IMR-90 (cell line): ENCODE measurements around the gene CCDC88C. TPM values are rescaled to one million over a fixed set of nuclear protein-coding genes. Genes with fewer than 3 reads are reported as not detected.

Experiments used
- ATAC-seq: fragments of 200-7000 bp; cut with Tn5 transposase; 2 replicates; pipeline ENCODE4 v1.9.1; 2020; ENCODE audit warnings: low read depth, mild to moderate bottlenecking, moderate library complexity
- BruUV-seq: library from RNA; stranded (reverse); fragments of 400-500 nt; replicated peaks from 2 replicates; lab custom pipeline; 2021; lab: Mats Ljungman, UMichigan
- CTCF ChIA-PET: fragments of 300-600 bp; formaldehyde crosslinking; extraction: SDS; loops from one replicate; lab custom pipeline; 2021; ENCODE audit warnings: antibody characterized with exemption; lab: Yijun Ruan, JAX
- POLR2A ChIA-PET: fragments of 300-600 bp; sonication (Branson Sonifier 250); formaldehyde crosslinking; loops from one replicate; lab custom pipeline; 2022; ENCODE audit warnings: antibody characterized with exemption; ENCODE audit not compliant: unreplicated experiment; lab: Charles Lee
- DNase-seq: peaks from one replicate; pipeline ENCODE4 v3.0.0; 2013
- H2AFZ ChIP-seq: replicated peaks from 2 replicates; pipeline ENCODE3; 2013; ENCODE audit warnings: low read length, mild to moderate bottlenecking; ENCODE audit not compliant: poor library complexity
- H2AK5ac ChIP-seq: 2 replicates; pipeline ENCODE4 v1.6.1; 2013; ENCODE audit warnings: low read depth, low read length, inconsistent platforms
- H2AK9ac ChIP-seq: replicated peaks from 2 replicates; pipeline ENCODE3; 2013; ENCODE audit warnings: mild to moderate bottlenecking, low read depth, low read length, moderate library complexity; ENCODE audit not compliant: poor library complexity
- H2BK120ac ChIP-seq: 2 replicates; pipeline ENCODE4 v1.6.1; 2013; ENCODE audit warnings: low read depth, low read length, inconsistent platforms
- H2BK15ac ChIP-seq: 3 replicates; pipeline ENCODE4 v1.6.1; 2013; ENCODE audit warnings: low read depth, low read length, inconsistent platforms
- H2BK20ac ChIP-seq: 2 replicates; pipeline ENCODE4 v1.6.1; 2013; ENCODE audit warnings: low read depth, mild to moderate bottlenecking, inconsistent platforms, low read length, moderate library complexity
- H2BK5ac ChIP-seq: 2 replicates; pipeline ENCODE4 v1.6.1; 2013; ENCODE audit warnings: mild to moderate bottlenecking, low read depth, low read length, inconsistent platforms; ENCODE audit not compliant: poor library complexity, severe bottlenecking
- H3K14ac ChIP-seq: replicated peaks from 2 replicates; pipeline ENCODE4 v1.6.1; 2013; ENCODE audit warnings: low read depth, low read length, inconsistent platforms
- H3K18ac ChIP-seq: 2 replicates; pipeline ENCODE4 v1.6.1; 2013; ENCODE audit warnings: low read depth, low read length, control low read depth
- H3K23ac ChIP-seq: 2 replicates; pipeline ENCODE4 v1.6.1; 2013; ENCODE audit warnings: low read depth, low read length, inconsistent platforms
- H3K27ac ChIP-seq: 2 replicates; pipeline ENCODE4 v1.5.1; 2013; ENCODE audit warnings: mild to moderate bottlenecking, control low read depth, low read length; ENCODE audit not compliant: insufficient read depth
- H3K27me3 ChIP-seq: 2 replicates; pipeline ENCODE4 v1.6.1; 2013; ENCODE audit warnings: low read length; ENCODE audit not compliant: control insufficient read depth, insufficient read depth
- H3K36me3 ChIP-seq: 2 replicates; pipeline ENCODE4 v1.6.1; 2013; ENCODE audit warnings: low read length, mixed read lengths; ENCODE audit not compliant: control insufficient read depth, insufficient read depth
- H3K4ac ChIP-seq: 2 replicates; pipeline ENCODE4 v1.6.1; 2013; ENCODE audit warnings: low read depth, low read length, inconsistent platforms
- H3K4me1 ChIP-seq: 2 replicates; pipeline ENCODE4 v1.6.1; 2013; ENCODE audit warnings: low read length, mixed read lengths; ENCODE audit not compliant: control insufficient read depth, insufficient read depth
- H3K4me2 ChIP-seq: 2 replicates; pipeline ENCODE4 v1.6.1; 2013; ENCODE audit warnings: low read depth, mild to moderate bottlenecking, control low read depth, low read length, moderate library complexity
- H3K4me3 ChIP-seq: 2 replicates; pipeline ENCODE4 v1.5.1; 2013; ENCODE audit warnings: low read depth, mild to moderate bottlenecking, control low read depth, low read length, moderate library complexity; ENCODE audit not compliant: insufficient read depth
- H3K56ac ChIP-seq: 2 replicates; pipeline ENCODE4 v1.6.1; 2013; ENCODE audit warnings: low read length, inconsistent platforms; ENCODE audit not compliant: insufficient read depth; ENCODE audit errors: extremely low read depth
- H3K79me1 ChIP-seq, 2 experiments: 2 replicates each; pipeline ENCODE4 v1.6.1; 2013; ENCODE audit warnings: low read length in 2 of 2, inconsistent platforms in 1 of 2, low read depth in 1 of 2
- H3K9ac ChIP-seq: 2 replicates; pipeline ENCODE4 v1.6.1; 2013; ENCODE audit warnings: low read depth, low read length, control low read depth
- H3K9me1 ChIP-seq: 2 replicates; pipeline ENCODE4 v1.6.1; 2013; ENCODE audit warnings: low read length, inconsistent platforms; ENCODE audit not compliant: insufficient read depth
- H3K9me3 ChIP-seq: 2 replicates; pipeline ENCODE4 v1.6.1; 2013; ENCODE audit warnings: low read length; ENCODE audit not compliant: control insufficient read depth, insufficient read depth
- H4K20me1 ChIP-seq: 2 replicates; pipeline ENCODE4 v1.6.1; 2013; ENCODE audit warnings: low read length, inconsistent platforms; ENCODE audit not compliant: insufficient read depth
- H4K5ac ChIP-seq: 2 replicates; pipeline ENCODE4 v1.6.1; 2013; ENCODE audit warnings: mild to moderate bottlenecking, low read depth, low read length, control low read depth
- H4K8ac ChIP-seq, 2 experiments: 2 replicates each; pipeline ENCODE4 v1.6.1; 2013; ENCODE audit warnings: low read depth in 2 of 2, low read length in 2 of 2, control low read depth in 1 of 2, inconsistent platforms in 1 of 2
- H4K91ac ChIP-seq: 2 replicates; pipeline ENCODE4 v1.6.1; 2013; ENCODE audit warnings: low read depth, low read length, inconsistent platforms; ENCODE audit not compliant: insufficient read depth
- ELK1 ChIP-seq: fragments of 150-350 bp; IDR thresholded peaks from 2 replicates; pipeline ENCODE4 v1.6.1; 2016; ENCODE audit warnings: low read depth, mild to moderate bottlenecking, low read length, moderate library complexity, borderline replicate concordance
- FOS ChIP-seq: fragments of 150-350 bp; IDR thresholded peaks from 2 replicates; pipeline ENCODE4 v1.6.1; 2016; ENCODE audit warnings: low read depth, low read length
- MXI1 ChIP-seq: IDR thresholded peaks from 2 replicates; pipeline ENCODE4 v1.6.1; 2012; ENCODE audit warnings: low read depth, mild to moderate bottlenecking, low read length, moderate library complexity, borderline replicate concordance
- POLR2A ChIP-seq: IDR thresholded peaks from 2 replicates; pipeline ENCODE4 v1.6.1; 2012; ENCODE audit warnings: mild to moderate bottlenecking, low read depth, low read length
- WGBS, 2 experiments: methylation state at CpG; one replicate each; pipeline versions ENCODE4 v1.1.5 to v1.1.7; 2013; ENCODE audit warnings: missing lambda C conversion rate in 2 of 2; ENCODE audit not compliant: insufficient read length in 1 of 2; ENCODE audit errors: extremely low coverage in 2 of 2; 5-methylcytosine and 5-hydroxymethylcytosine counted together
- dilution Hi-C: fragments of 300-500 bp; cut with HindIII; formaldehyde crosslinking; loops from one replicate; pipeline ENCODE4 v1.14.3; 2018; ENCODE audit warnings: low sequenced_read_pairs; ENCODE audit not compliant: unreplicated experiment
- in situ Hi-C: fragments of 300-500 bp; cut with MboI; formaldehyde crosslinking; loops from 3 replicates; pipeline ENCODE4 v1.14.3; 2019; ENCODE audit warnings: low sequenced_read_pairs, inconsistent platforms, mixed read lengths
- intact Hi-C: fragments of 100-400 bp; cut with micrococcal nuclease; formaldehyde crosslinking; loops from 2 replicates; pipeline ENCODE4 v1.10.0; 2022
- polyA plus RNA-seq, 3 experiments: library from polyadenylated mRNA; depleted of rRNA; stranded (reverse); fragments of >200 nt; gene quantifications; 2 replicates each; pipeline ENCODE4 v1.2.3, GENCODE V29; 2012; ENCODE audit warnings: low replicate concordance in 1 of 3
- total RNA-seq: library from RNA; depleted of rRNA; stranded (reverse); fragments of >200 nt; gene quantifications from 2 replicates; pipeline ENCODE4 v1.2.3, GENCODE V29; 2012

CCDC88C gene
- total and polyA plus RNA-seq, 2 of the 4 experiments (the other 2 are of a cell fraction), result 0.17 to 0.18 TPM

DNA sequence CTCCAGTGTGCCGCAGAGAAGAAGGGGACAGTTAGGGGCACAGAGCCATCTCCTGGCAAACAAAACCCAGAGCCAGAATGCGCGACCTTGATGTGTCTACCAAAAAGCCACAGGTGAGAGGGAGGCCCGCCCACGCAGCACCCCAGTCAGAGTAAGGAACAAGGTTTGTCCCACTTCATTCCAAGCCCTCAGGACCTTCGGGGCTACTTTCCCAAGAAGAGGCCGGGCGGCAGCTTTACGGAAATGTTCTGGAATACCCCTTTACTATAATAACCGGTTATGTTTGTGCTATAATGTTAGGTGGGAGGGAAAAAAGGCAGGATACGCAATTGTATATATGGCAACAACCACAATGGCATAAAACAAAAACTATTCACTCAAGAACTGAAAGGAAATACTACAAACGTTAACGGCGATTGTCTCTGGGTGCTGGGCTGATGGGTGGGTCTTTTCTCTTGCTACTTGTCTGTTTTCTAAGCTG is 12.3 kb downstream of the CCDC88C start:
- in situ Hi-C loops (no loop called here), intact Hi-C loops (no loop called here), dilution Hi-C loops (no loop called here)
- no peak overlapping the region for H2BK120ac ChIP-seq
- H4K5ac ChIP-seq, result no peak overlapping the region
- H3K14ac ChIP-seq, result no peak overlapping the region
- H3K9me1 ChIP-seq, result no peaks in the 10 kb centered on the region
- ATAC-seq, result no peak
- H3K9me3 ChIP-seq, result no peaks in the 10 kb centered on the region
- no peaks in the 10 kb centered on the region for H3K79me1 ChIP-seq
- H2BK20ac ChIP-seq, result no peak overlapping the region
- no peak for DNase-seq
- H3K4me1 ChIP-seq, result no peaks in the 10 kb centered on the region
- peaks cover 10% of the 10 kb centered on the region; the same call in 1 of the 2 replicates for H3K27me3 ChIP-seq
- H3K36me3 ChIP-seq, result no peaks in the 10 kb centered on the region
- no peak overlapping the region for H3K9ac ChIP-seq
- H3K4ac ChIP-seq, result no peak overlapping the region
- H2BK15ac ChIP-seq, result no peak overlapping the region
- CTCF ChIA-PET, result interaction anchor here (1.1 kb wide), 1 partner anchor 10 kb away, joined by 4 read pairs; no protein-coding TSS in a partner anchor
- TF ChIP-seq MXI1 (no peak), POLR2A (no peak), ELK1 (no peak), FOS (no peak)
- POLR2A ChIA-PET, result no interaction called here
- no peak overlapping the region for H3K4me3 ChIP-seq
- no CpG with 5 or more reads among the region's 14 CpGs for WGBS, 2 experiments
- BruUV-seq, result no TSS peak
- no peak overlapping the region for H3K18ac ChIP-seq
- H2AFZ ChIP-seq, result no peak overlapping the region
- H2AK9ac ChIP-seq, result no peak overlapping the region
- no peak overlapping the region for H3K27ac ChIP-seq
- H3K56ac ChIP-seq, result no peak overlapping the region
- H4K20me1 ChIP-seq, result no peaks in the 10 kb centered on the region
- no peak overlapping the region for H4K91ac ChIP-seq
- H3K4me2 ChIP-seq, result no peak overlapping the region
- H3K23ac ChIP-seq, result no peak overlapping the region
- no peak overlapping the region for H2BK5ac ChIP-seq
- no peak overlapping the region for H2AK5ac ChIP-seq
- H4K8ac ChIP-seq, result no peak overlapping the region
